Thoracic aorta (tissue), 2 donors: ENCODE results near the gene LURAP1L. TPM values are rescaled to one million over a fixed set of nuclear protein-coding genes. Genes with fewer than 3 reads are reported as not detected.

ENCODE experiments used
- ATAC-seq: fragments of 150-250 bp; one replicate; pipeline ENCODE4 v1.8.0; 2017; ENCODE audit warnings: low read depth; ENCODE audit not compliant: insufficient number of reproducible peaks, low FRiP score
- DNase-seq: peaks from one replicate; pipeline ENCODE4 v3.0.0-alpha.2; 2020; ENCODE audit warnings: low spot score
- H3K27ac ChIP-seq, 2 donors: fragments of 200-600 bp; sonication (generic); 1 replicate in 1 of 2; 2 replicates in 1 of 2; pipeline ENCODE4 v1.5.1; 2016; ENCODE audit warnings: mild to moderate bottlenecking in 2 of 2, moderate library complexity in 2 of 2
- H3K27me3 ChIP-seq: fragments of 200-600 bp; sonication (generic); replicated peaks from 2 replicates; pipeline ENCODE4 v1.6.0; 2016; ENCODE audit warnings: mild to moderate bottlenecking; ENCODE audit not compliant: insufficient read depth
- H3K36me3 ChIP-seq: fragments of 200-600 bp; sonication (generic); one replicate; pipeline ENCODE4 v1.5.1; 2016
- H3K4me1 ChIP-seq, 2 donors: fragments of 200-600 bp; sonication (generic); 1 replicate in 1 of 2; 2 replicates in 1 of 2; pipeline versions ENCODE4 v1.5.1 to v1.6.0; 2016; ENCODE audit warnings: low read depth in 2 of 2, mild to moderate bottlenecking in 1 of 2; ENCODE audit not compliant: control insufficient read depth in 1 of 2
- H3K4me3 ChIP-seq: fragments of 200-600 bp; sonication (generic); 2 replicates; pipeline ENCODE4 v1.5.1; 2016; ENCODE audit warnings: mild to moderate bottlenecking
- H3K9me3 ChIP-seq: fragments of 200-600 bp; sonication (generic); 2 replicates; pipeline ENCODE4 v1.5.1; 2016
- CTCF ChIP-seq: fragments of 200-600 bp; sonication (generic); IDR thresholded peaks from one replicate; pipeline ENCODE4 v1.5.1; 2019; ENCODE audit warnings: antibody characterized with exemption
- total RNA-seq, 2 donors: library from RNA; depleted of rRNA; stranded (reverse); fragments of >200 nt; gene quantifications; one replicate each; pipeline versions ENCODE4 v1.1.0 to v1.2.3, GENCODE V29; 2016

LURAP1L gene
- total RNA-seq, 2 donors from 2014 or later, result 10.3 to 14.7 TPM

GRCh38 chr9:12765088-12765798 is 9.6 kb upstream of the LURAP1L start:
- no peak for ATAC-seq
- no peak for TF ChIP-seq CTCF

GRCh38 chr9:12766357-12766756 is 8.5 kb upstream of the LURAP1L start:
- no peaks in the 10 kb centered on the region for H3K36me3 ChIP-seq
- no peak for ATAC-seq
- H3K27me3 ChIP-seq, result no peaks in the 10 kb centered on the region
- H3K9me3 ChIP-seq, result no peaks in the 10 kb centered on the region
- no peak overlapping the region for H3K4me3 ChIP-seq
- no peak overlapping the region for H3K27ac ChIP-seq
- DNase-seq, result no peak
- no peak for TF ChIP-seq CTCF
- H3K4me1 ChIP-seq, result no peaks in the 10 kb centered on the region

More at GRCh38 chr9:12765088-12765798, 9.6 kb upstream of the LURAP1L start:
- H3K9me3 ChIP-seq, result no peaks in the 10 kb centered on the region
- H3K27me3 ChIP-seq, result no peaks in the 10 kb centered on the region
- no peak overlapping the region for H3K4me3 ChIP-seq
- H3K27ac ChIP-seq, result no peak overlapping the region
- DNase-seq, result no peak
- H3K4me1 ChIP-seq, result peaks cover 0 to 4% of the 10 kb centered on the region in 2 donors
- H3K36me3 ChIP-seq, result no peaks in the 10 kb centered on the region

GRCh38 chr9:12770261-12770660 is 4.6 kb upstream of the LURAP1L start:
- TF ChIP-seq CTCF, result no peak
- Histone ChIP-seq H3K4me1 (peaks cover 0 to 2% of the 10 kb centered on the region in 2 donors), H3K4me3 (no peak overlapping the region), H3K36me3 (no peaks in the 10 kb centered on the region), H3K27me3 (no peaks in the 10 kb centered on the region), H3K27ac (no peak overlapping the region), H3K9me3 (no peaks in the 10 kb centered on the region)
- no peak for ATAC-seq
- no peak for DNase-seq

- no peak overlapping the region for H3K4me3 ChIP-seq
- peaks cover 0 to 2% of the 10 kb centered on the region in 2 donors for H3K4me1 ChIP-seq
- no peaks in the 10 kb centered on the region for H3K9me3 ChIP-seq
- H3K36me3 ChIP-seq, result no peaks in the 10 kb centered on the region
- no peaks in the 10 kb centered on the region for H3K27me3 ChIP-seq
- no peak for TF ChIP-seq CTCF
- H3K27ac ChIP-seq, result no peak overlapping the region
- DNase-seq, result no peak
- no peak for ATAC-seq
Observed at GRCh38 chr9:12771891-12772290, 2.9 kb upstream of the LURAP1L start.

- Histone ChIP-seq H3K4me1 (peaks cover 6 to 9% of the 10 kb centered on the region in 2 donors), H3K27me3 (no peaks in the 10 kb centered on the region), H3K9me3 (no peaks in the 10 kb centered on the region), H3K36me3 (no peaks in the 10 kb centered on the region), H3K4me3 (no peak overlapping the region), H3K27ac (no peak overlapping the region)
- DNase-seq, result no peak
- TF ChIP-seq CTCF, result no peak
- ATAC-seq, result no peak
Observed at GRCh38 chr9:12773562-12773961, 1.3 kb upstream of the LURAP1L start.
